NCI-H2107 treated with DMSO at 0.1 percent for 48 hours (cell line): ENCODE measurements around the gene TMSB15C.

Experiments
- DNase-seq: peaks from one replicate; lab custom pipeline; 2025; ENCODE audit not compliant: unreplicated experiment; lab: John Stamatoyannopoulos, UW

The TMSB15C gene

GRCh38 chrX:104047171-104047570, 28.9 kb downstream of the TMSB15C start:
- DNase-seq, result no peak

GRCh38 chrX:104045642-104046041, 30.4 kb downstream of the TMSB15C start:
- DNase-seq, result no peak

- DNase-seq, result no peak
Observed at GRCh38 chrX:104041003-104041402, 35.0 kb downstream of the TMSB15C start.

GRCh38 chrX:104039689-104040505, 36.1 kb downstream of the TMSB15C start, which contains the start of gene H2BW2:
Gene H2BW2, plus strand, starts transcription at chrX:104039956. Its CDS starts 39 bp downstream, at chrX:104039995.
- no peak for DNase-seq
